ENCODE data around the gene NXF1. TPM values are rescaled to one million over a fixed set of nuclear protein-coding genes. Genes with fewer than 3 reads are reported as not detected.

NXF1 gene
- total and polyA plus RNA-seq, 2 of the 8 experiments (the other 6 are each of a cell fraction or from before 2014, with no cell fraction given): 48.1 to 49.8 TPM

DNA sequence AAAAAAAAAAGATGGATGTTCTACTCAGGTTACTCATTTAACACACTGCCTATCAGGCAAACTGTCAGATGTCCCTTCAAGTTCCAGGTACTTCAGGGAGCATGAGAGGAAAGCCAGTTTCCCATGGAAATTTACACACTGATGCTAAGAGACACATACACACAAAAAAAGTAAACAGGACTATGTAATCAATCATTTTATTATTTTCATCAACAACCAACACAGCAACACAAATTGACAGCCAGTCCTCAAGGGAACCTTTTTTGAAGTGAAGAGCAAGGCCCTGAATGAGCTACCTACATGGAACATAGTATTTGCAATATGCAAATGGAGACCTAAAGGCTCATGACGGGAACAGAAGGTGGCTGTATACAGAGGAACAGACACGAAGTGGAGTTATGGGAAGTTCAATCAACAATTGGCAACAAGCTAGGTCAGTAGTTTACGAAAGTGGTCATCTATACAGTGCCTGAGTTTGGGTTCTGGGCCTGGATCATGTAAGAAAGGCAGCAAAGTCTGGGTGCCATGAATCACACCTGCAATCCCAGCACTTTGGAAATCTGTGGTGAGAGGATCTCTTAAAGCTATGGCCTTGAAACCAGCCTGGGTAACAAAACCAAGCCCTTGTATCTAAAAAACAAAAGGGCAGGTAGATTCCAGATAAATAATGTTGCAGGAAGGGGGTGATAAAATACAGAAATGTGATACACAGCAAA, 46.7 kb upstream of the NXF1 start (continued):
- TF ChIP-seq RNF2 (IDR thresholded peaks at IDR 0.05; ENCODE audit: borderline replicate concordance, low read depth, low read length, missing control alignments, poor library complexity, severe bottlenecking): no peak
- no peak for TF ChIP-seq CBX8 (IDR thresholded peaks at IDR 0.05; ENCODE audit: borderline replicate concordance, low read depth, low read length)
- no peak for TF ChIP-seq GTF2F1 (IDR thresholded peaks at IDR 0.05; ENCODE audit: borderline replicate concordance, low read depth, low read length)
- 0 out of 2 replicates have a peak, but pooled peaks have one; percentile 24 for TF ChIP-seq SP4 (IDR thresholded peaks at IDR 0.05; ENCODE audit: low read length)
- no peak for TF ChIP-seq RBBP5 (IDR thresholded peaks at IDR 0.05; ENCODE audit: borderline replicate concordance, low read depth, low read length)
- peak; percentile 17; the same call in 1 of the 2 replicates for TF ChIP-seq CHD1 (IDR thresholded peaks at IDR 0.05; ENCODE audit: low read depth, low read length)
- TF ChIP-seq TEAD4 (IDR thresholded peaks at IDR 0.05; ENCODE audit: low read depth, low read length): no peak
- TF ChIP-seq TBP (IDR thresholded peaks at IDR 0.05; ENCODE audit: low read depth, low read length): no peak
- TF ChIP-seq SP1 (IDR thresholded peaks at IDR 0.05; ENCODE audit: low read depth, low read length): no peak
- no peak for TF ChIP-seq KDM5A (IDR thresholded peaks at IDR 0.05; ENCODE audit: low read length)
- peak; percentile 18 for TF ChIP-seq ASH2L (IDR thresholded peaks at IDR 0.05; ENCODE audit: low read length)
- no peak; the same call in 1 of the 2 replicates for TF ChIP-seq CHD2 (IDR thresholded peaks at IDR 0.05; ENCODE audit: low read length)
- no peak for TF ChIP-seq TCF12 (IDR thresholded peaks at IDR 0.05; ENCODE audit: low read depth, low read length)
- TF ChIP-seq CTCF (IDR thresholded peaks at IDR 0.05; ENCODE audit: control extremely low read depth in 1 of 3, insufficient read depth in 1 of 3, low read depth in 1 of 3, low read length in 3 of 3): no peak
- no peak for TF ChIP-seq GABPA (IDR thresholded peaks at IDR 0.05; ENCODE audit: borderline replicate concordance, insufficient read depth, low read length)
- no peak for TF ChIP-seq EGR1 (IDR thresholded peaks at IDR 0.05; ENCODE audit: borderline replicate concordance, low read depth, low read length)
- TF ChIP-seq ATF2 (IDR thresholded peaks at IDR 0.05; ENCODE audit: low read length): 0 out of 2 replicates have a peak, but pooled peaks have one; percentile 5
- TF ChIP-seq MAFK (IDR thresholded peaks at IDR 0.05; ENCODE audit: low read depth, low read length): no peak
- TF ChIP-seq SRF (IDR thresholded peaks at IDR 0.05; ENCODE audit: low read depth, low read length): no peak
- no peak for TF ChIP-seq KDM4A (IDR thresholded peaks at IDR 0.05; ENCODE audit: low read depth, low read length, severe bottlenecking)
- no peak for TF ChIP-seq JUND (IDR thresholded peaks at IDR 0.05; ENCODE audit: low read length)

Data from H1 (cell line).